C1 segment of cervical spinal cord (tissue), 14 donors: ENCODE data around the gene KRTAP5-5.
"Not testable (repeated sequence)": the region's sequence is repeated elsewhere in the genome, so short reads cannot be mapped to it uniquely, and the experiment has no call there.

ENCODE experiments used
- DNase-seq, 14 donors: peaks; one replicate each; lab custom pipeline; 2025; lab: John Stamatoyannopoulos, UW

Gene KRTAP5-5

GRCh38 chr11:1655168-1656060, 25.8 kb downstream of the KRTAP5-5 start:
- DNase-seq, result no peak

- DNase-seq, result no peak
Observed at GRCh38 chr11:1656061-1656441, 26.5 kb downstream of the KRTAP5-5 start.

GRCh38 chr11:1656670-1657069, 27.1 kb downstream of the KRTAP5-5 start:
- no peak for DNase-seq

- no peak for DNase-seq
Observed at GRCh38 chr11:1659506-1659905, 29.9 kb downstream of the KRTAP5-5 start.

GRCh38 chr11:1660111-1660867, 30.7 kb downstream of the KRTAP5-5 start:
- DNase-seq, result no peak

- not testable (repeated sequence) for DNase-seq
Observed at GRCh38 chr11:1661454-1662269, 32.1 kb downstream of the KRTAP5-5 start.

GRCh38 chr11:1662699-1663283, 33.2 kb downstream of the KRTAP5-5 start:
- not testable (repeated sequence) for DNase-seq

- DNase-seq, result no peak
Observed at GRCh38 chr11:1665313-1665712, 35.7 kb downstream of the KRTAP5-5 start.

- DNase-seq, result no peak
Observed at GRCh38 chr11:1667121-1667850, 37.7 kb downstream of the KRTAP5-5 start.

GRCh38 chr11:1667906-1668305, 38.3 kb downstream of the KRTAP5-5 start:
- no peak for DNase-seq

- DNase-seq, result no peak
Observed at GRCh38 chr11:1668911-1669473, 39.4 kb downstream of the KRTAP5-5 start.

GRCh38 chr11:1669546-1670218, 40.1 kb downstream of the KRTAP5-5 start:
- DNase-seq, result peak in 5 of 14 donors; percentile 12 to 53 (median 18)

- not testable (repeated sequence) for DNase-seq
Observed at GRCh38 chr11:1670457-1670856, 40.9 kb downstream of the KRTAP5-5 start.

- DNase-seq, result no peak
Observed at GRCh38 chr11:1670905-1671371, 41.4 kb downstream of the KRTAP5-5 start.

- no peak for DNase-seq
Observed at GRCh38 chr11:1671658-1672057, 42.1 kb downstream of the KRTAP5-5 start.

GRCh38 chr11:1672613-1673350, 43.2 kb downstream of the KRTAP5-5 start:
- no peak for DNase-seq

- no peak for DNase-seq
Observed at GRCh38 chr11:1673446-1674172, 44.0 kb downstream of the KRTAP5-5 start.
